ENCODE data around the gene CETP.

- TF ChIP-seq CTCF (IDR thresholded peaks at IDR 0.05): no peak
- TF ChIP-seq POLR2A (IDR thresholded peaks at IDR 0.05): no peak
Observed at GRCh38 chr16:56936491-56936890, 25.3 kb upstream of the CETP start.
